Activated CD4-positive, alpha-beta memory T cell treated with anti-CD3 and anti-CD28 coated beads for 36 hours (primary cell): ENCODE measurements around the gene THAP3. TPM values are rescaled to one million over a fixed set of nuclear protein-coding genes. Genes with fewer than 3 reads are reported as not detected.

ENCODE experiments used
- CTCF ChIA-PET: fragments of 350-600 bp; sonication (Branson Sonifier 250); formaldehyde crosslinking; loops from one replicate; lab custom pipeline; 2021; ENCODE audit warnings: antibody characterized with exemption, inconsistent platforms; lab: Charles Lee
- POLR2A ChIA-PET: fragments of 350-600 bp; sonication (Branson Sonifier 250); formaldehyde crosslinking; loops from one replicate; lab custom pipeline; 2021; ENCODE audit warnings: antibody characterized with exemption; lab: Charles Lee
- DNase-seq: peaks from one replicate; pipeline ENCODE4 v3.0.0-alpha.2; 2020
- H3K27ac Mint-ChIP-seq: one replicate; pipeline ENCODE4 v1.8.0; 2021; ENCODE audit warnings: mixed read lengths
- H3K27me3 Mint-ChIP-seq: one replicate; pipeline ENCODE4 v1.8.0; 2021; ENCODE audit warnings: mixed read lengths
- H3K36me3 Mint-ChIP-seq: one replicate; pipeline ENCODE4 v1.8.0; 2021; ENCODE audit warnings: mixed read lengths
- H3K4me1 Mint-ChIP-seq: one replicate; pipeline ENCODE4 v1.8.0; 2021; ENCODE audit warnings: low read depth, mixed read lengths
- H3K4me3 Mint-ChIP-seq: one replicate; pipeline ENCODE4 v1.8.0; 2021; ENCODE audit warnings: mild to moderate bottlenecking, mixed read lengths
- H3K9me3 Mint-ChIP-seq: one replicate; pipeline ENCODE4 v1.8.0; 2021; ENCODE audit warnings: mixed read lengths
- intact Hi-C: fragments of 100-400 bp; cut with micrococcal nuclease; formaldehyde crosslinking; loops from one replicate; pipeline ENCODE4 v1.15.1; 2023
- total RNA-seq, 2 experiments: library from RNA; stranded (reverse); gene quantifications; one replicate each; pipeline ENCODE4 v1.2.3, GENCODE V29; 2021

Gene THAP3
- total RNA-seq, 2 experiments from 2014 or later, result 22.8 TPM

DNA sequence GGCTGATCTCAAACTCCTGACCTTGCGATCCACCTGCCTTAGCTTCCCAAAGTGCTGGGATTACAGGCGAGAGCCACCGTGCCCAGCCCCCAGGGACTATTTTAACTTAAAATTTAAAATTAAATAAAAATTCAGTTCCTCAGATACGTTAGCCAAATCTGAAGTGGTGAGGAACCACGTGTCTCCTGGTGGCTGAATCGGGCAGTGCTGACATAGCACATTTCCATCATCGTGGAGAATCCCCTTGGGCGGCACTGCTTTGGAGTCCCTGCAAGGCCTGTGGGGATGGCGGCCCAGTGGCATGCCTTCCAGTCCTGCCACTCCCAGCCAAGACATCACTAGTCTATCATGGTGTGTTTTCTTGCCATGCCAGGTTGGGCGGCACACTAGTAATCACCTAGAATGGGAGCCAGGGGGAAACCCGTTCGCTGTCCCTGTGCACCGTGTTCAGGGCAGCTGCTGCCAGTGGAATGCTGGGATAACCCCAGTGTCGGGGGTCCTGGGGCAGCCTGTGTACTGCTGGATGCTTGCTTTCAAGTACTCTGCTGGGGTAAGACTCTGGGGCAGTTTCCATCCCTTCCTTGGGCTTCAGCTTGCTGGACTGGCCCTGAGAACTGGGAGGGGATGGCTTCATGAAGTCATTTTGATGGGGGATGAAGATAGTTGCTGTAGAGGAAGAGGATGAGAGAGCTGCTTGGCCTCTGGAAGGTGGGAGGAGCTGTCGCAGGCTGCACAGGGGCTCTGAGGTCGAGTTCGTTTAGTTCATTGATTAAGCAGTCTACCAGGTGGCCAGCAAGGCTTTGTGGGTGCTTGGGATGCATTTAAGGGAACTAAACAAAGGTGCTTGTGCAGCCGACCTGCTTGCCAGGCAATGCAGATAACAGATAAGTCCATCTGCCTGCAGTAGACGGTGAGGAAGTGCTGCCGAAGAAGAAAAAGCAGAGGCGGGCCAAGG is 40.3 kb upstream of the THAP3 start:
- ChIA-PET CTCF (no interaction called here), POLR2A (no interaction called here)
- H3K36me3 Mint-ChIP-seq, result peaks cover 6% of the 10 kb centered on the region
- peaks cover 38% of the 10 kb centered on the region for H3K4me1 Mint-ChIP-seq
- H3K27me3 Mint-ChIP-seq, result no peaks in the 10 kb centered on the region
- H3K4me3 Mint-ChIP-seq, result no peak overlapping the region
- no peak for DNase-seq
- H3K27ac Mint-ChIP-seq, result no peak overlapping the region
- H3K9me3 Mint-ChIP-seq, result no peaks in the 10 kb centered on the region
- intact Hi-C loops, result no loop called here

DNA sequence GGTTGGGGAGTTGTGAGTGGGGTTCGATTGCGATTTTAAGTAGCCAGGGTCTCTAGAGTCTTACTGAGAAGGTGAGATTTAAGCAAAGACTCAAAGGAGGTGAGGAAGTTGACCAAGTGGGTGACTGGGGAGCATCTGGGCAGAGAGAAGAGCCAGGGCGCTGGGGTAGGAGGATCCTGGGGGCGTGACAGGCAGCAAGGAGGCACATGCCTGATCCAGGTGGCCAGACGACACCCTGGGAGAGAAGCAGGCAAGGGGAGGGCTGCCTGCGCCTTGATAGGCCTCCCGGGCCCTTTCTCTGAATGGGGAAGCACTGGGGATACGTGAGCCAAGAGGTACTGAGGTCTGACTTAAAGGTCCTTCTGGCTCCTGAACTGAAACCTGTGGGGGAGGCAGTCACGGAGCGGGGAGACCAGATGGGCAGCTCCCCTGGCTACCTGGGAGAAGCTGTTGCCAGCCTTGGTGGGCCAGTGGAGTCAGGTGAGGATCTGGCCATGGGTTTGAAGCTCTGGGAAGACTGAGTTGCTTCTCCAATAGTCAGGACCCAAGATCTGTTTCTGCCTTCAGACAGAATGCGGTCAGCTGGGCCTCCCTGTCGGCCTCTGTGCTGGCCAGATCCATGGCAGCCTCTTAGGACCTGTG is 39.5 kb upstream of the THAP3 start:
- no peak overlapping the region for H3K4me3 Mint-ChIP-seq
- no peaks in the 10 kb centered on the region for H3K27me3 Mint-ChIP-seq
- peaks cover 6% of the 10 kb centered on the region for H3K36me3 Mint-ChIP-seq
- peaks cover 35% of the 10 kb centered on the region for H3K4me1 Mint-ChIP-seq
- no peak overlapping the region for H3K27ac Mint-ChIP-seq
- DNase-seq, result no peak
- intact Hi-C loops, result no loop called here
- ChIA-PET CTCF (no interaction called here), POLR2A (no interaction called here)
- no peaks in the 10 kb centered on the region for H3K9me3 Mint-ChIP-seq

DNA sequence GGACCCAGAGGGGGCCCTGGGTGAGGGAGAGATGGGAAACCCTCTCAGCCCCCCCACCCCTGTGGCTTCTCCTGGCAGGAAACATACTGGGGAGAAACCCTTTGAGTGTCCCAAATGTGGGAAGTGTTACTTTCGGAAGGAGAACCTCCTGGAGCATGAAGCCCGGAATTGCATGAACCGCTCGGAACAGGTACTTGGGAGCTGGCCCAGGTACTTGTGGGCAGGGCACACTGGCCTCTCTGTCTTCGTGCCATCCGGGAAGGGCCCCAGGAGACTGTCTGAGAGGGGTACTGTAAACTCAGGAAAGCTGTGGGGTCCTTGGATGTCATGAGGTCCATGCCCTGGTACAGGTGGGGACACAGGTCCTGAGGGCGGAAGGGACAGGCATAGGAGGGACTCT is 38.8 kb upstream of the THAP3 start:
- H3K4me1 Mint-ChIP-seq, result peaks cover 30% of the 10 kb centered on the region
- H3K4me3 Mint-ChIP-seq, result no peak overlapping the region
- H3K9me3 Mint-ChIP-seq, result no peaks in the 10 kb centered on the region
- no peaks in the 10 kb centered on the region for H3K27me3 Mint-ChIP-seq
- H3K27ac Mint-ChIP-seq, result no peak overlapping the region
- H3K36me3 Mint-ChIP-seq, result peaks cover 9% of the 10 kb centered on the region
- DNase-seq, result no peak
- ChIA-PET CTCF (no interaction called here), POLR2A (no interaction called here)
- intact Hi-C loops, result no loop called here

- peaks cover 25% of the 10 kb centered on the region for H3K4me1 Mint-ChIP-seq
- no peak overlapping the region for H3K27ac Mint-ChIP-seq
- peaks cover 9% of the 10 kb centered on the region for H3K36me3 Mint-ChIP-seq
- no peak for DNase-seq
- ChIA-PET POLR2A (no interaction called here), CTCF (no interaction called here)
- intact Hi-C loops, result no loop called here
- no peak overlapping the region for H3K4me3 Mint-ChIP-seq
- H3K27me3 Mint-ChIP-seq, result no peaks in the 10 kb centered on the region
- H3K9me3 Mint-ChIP-seq, result no peaks in the 10 kb centered on the region
Measured at GRCh38 chr1:6586404-6586816, 38.3 kb upstream of the THAP3 start.

DNA sequence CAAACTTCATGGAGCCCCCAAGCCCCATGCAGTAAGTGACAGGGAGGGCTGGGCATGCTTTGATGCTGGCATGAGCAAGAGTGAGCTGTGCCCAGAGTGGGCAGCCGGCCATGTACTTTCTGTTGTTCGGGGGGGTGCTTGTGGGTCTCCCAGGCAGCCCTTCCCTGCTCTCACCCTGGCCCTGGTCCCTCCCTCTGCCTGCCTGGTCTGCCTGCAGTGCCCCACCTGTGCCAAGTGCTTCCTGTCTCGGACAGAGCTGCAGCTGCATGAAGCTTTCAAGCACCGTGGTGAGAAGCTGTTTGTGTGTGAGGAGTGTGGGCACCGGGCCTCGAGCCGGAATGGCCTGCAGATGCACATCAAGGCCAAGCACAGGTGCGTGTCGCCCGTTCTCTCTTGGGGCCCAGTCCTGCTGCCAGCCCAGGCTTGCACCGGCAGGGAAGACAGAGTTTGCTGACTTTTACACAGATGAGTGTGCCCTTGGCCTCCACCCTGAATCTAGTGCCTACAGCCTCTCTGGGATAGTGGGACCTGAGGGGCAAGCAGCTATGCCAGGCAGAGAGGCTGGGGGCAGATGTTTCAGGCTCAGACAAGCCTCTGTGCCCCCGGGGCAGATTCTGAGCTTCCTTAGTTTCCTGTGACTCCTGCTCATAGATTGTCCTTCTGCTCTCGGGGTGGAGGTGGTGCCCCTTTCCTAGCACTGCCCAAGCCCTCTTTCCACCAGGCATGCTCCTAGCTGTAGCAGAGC is 37.2 kb upstream of the THAP3 start:
- peaks cover 20% of the 10 kb centered on the region for H3K4me1 Mint-ChIP-seq

GRCh38 chr1:6588128-6588892 is 36.4 kb upstream of the THAP3 start:
- DNase-seq, result no peak
- Mint-ChIP-seq H3K27me3 (no peaks in the 10 kb centered on the region), H3K9me3 (no peaks in the 10 kb centered on the region), H3K36me3 (peaks cover 9% of the 10 kb centered on the region), H3K4me1 (peaks cover 18% of the 10 kb centered on the region), H3K4me3 (no peak overlapping the region), H3K27ac (no peak overlapping the region)
- intact Hi-C loops, result no loop called here
- POLR2A ChIA-PET, result no interaction called here
- CTCF ChIA-PET, result no interaction called here

More for the DNA sequence above, 37.2 kb upstream of the THAP3 start:
- intact Hi-C loops, result no loop called here
- ChIA-PET POLR2A (interaction anchor here (0.6 kb wide), 2 partner anchors 29 to 66 kb away, joined by 3 read pairs; no protein-coding TSS in a partner anchor), CTCF (no interaction called here)
- peak overlapping the region; percentile 33 for H3K27ac Mint-ChIP-seq
- H3K27me3 Mint-ChIP-seq, result no peaks in the 10 kb centered on the region
- H3K9me3 Mint-ChIP-seq, result no peaks in the 10 kb centered on the region
- peaks cover 9% of the 10 kb centered on the region for H3K36me3 Mint-ChIP-seq
- no peak overlapping the region for H3K4me3 Mint-ChIP-seq
- no peak for DNase-seq

GRCh38 chr1:6588893-6589520 is 35.7 kb upstream of the THAP3 start:
- intact Hi-C loops, result no loop called here
- H3K36me3 Mint-ChIP-seq, result peaks cover 11% of the 10 kb centered on the region
- no peak overlapping the region for H3K27ac Mint-ChIP-seq
- H3K4me1 Mint-ChIP-seq, result peaks cover 18% of the 10 kb centered on the region
- H3K27me3 Mint-ChIP-seq, result no peaks in the 10 kb centered on the region
- no peaks in the 10 kb centered on the region for H3K9me3 Mint-ChIP-seq
- POLR2A ChIA-PET, result interaction anchor here (0.6 kb wide), 1 partner anchor 31 kb away, joined by 3 read pairs; no protein-coding TSS in a partner anchor
- no peak for DNase-seq
- CTCF ChIA-PET, result interaction anchor here (0.8 kb wide), 1 partner anchor 11 kb away, joined by 3 read pairs; no protein-coding TSS in a partner anchor
- no peak overlapping the region for H3K4me3 Mint-ChIP-seq

GRCh38 chr1:6590046-6590445 is 34.6 kb upstream of the THAP3 start:
- Mint-ChIP-seq H3K4me1 (peaks cover 11% of the 10 kb centered on the region), H3K36me3 (peaks cover 15% of the 10 kb centered on the region), H3K4me3 (no peak overlapping the region), H3K27ac (no peak overlapping the region), H3K9me3 (no peaks in the 10 kb centered on the region), H3K27me3 (no peaks in the 10 kb centered on the region)
- ChIA-PET CTCF (no interaction called here), POLR2A (no interaction called here)
- DNase-seq, result no peak
- intact Hi-C loops, result no loop called here

DNA sequence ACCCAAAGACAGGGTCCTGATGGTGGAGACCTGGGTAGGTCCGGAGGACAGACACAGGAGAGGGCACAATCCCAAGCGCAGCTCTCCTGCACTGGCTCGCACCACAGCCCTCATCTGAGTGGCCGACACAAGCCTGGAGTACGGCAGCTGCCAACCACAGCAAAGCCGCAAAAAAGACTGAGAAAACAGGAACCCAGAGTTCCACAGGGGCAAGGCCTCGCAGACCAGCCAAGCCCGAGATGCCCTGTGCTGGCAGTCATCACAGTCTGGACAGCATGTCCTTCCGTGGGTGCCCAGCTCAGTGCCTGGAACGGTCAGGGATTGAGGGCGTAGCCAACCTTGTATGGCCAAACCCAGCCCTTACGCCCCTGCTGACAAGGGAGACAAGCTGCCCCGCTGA is 33.4 kb upstream of the THAP3 start:
- no peaks in the 10 kb centered on the region for H3K27me3 Mint-ChIP-seq
- DNase-seq, result no peak
- CTCF ChIA-PET, result no interaction called here
- POLR2A ChIA-PET, result no interaction called here
- H3K36me3 Mint-ChIP-seq, result peaks cover 24% of the 10 kb centered on the region
- H3K9me3 Mint-ChIP-seq, result no peaks in the 10 kb centered on the region
- H3K4me1 Mint-ChIP-seq, result peaks cover 16% of the 10 kb centered on the region
- H3K27ac Mint-ChIP-seq, result no peak overlapping the region
- no peak overlapping the region for H3K4me3 Mint-ChIP-seq
- intact Hi-C loops, result no loop called here

DNA sequence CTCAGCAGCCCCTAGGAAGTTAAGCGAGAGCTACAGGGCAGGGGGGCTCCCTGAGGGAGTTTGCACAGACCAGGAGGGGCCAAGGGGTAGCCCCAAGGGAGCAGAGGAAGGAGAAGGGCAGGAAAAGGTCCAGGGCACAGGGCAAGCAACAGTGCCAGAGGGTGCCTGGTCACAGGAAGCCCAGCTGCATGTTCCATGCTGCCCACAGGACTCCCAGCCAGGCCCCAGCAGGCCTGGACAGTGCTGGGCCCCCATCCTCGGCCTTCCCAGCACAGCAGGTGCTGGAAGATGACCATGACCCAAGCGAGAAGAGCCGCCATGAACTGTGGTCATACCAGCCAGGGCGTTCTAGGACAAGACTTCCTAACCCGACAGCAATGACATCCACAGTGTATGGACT is 33.0 kb upstream of the THAP3 start:
- ChIA-PET POLR2A (no interaction called here), CTCF (no interaction called here)
- H3K4me1 Mint-ChIP-seq, result peaks cover 19% of the 10 kb centered on the region
- DNase-seq, result no peak
- H3K27ac Mint-ChIP-seq, result no peak overlapping the region
- no peaks in the 10 kb centered on the region for H3K9me3 Mint-ChIP-seq
- no peak overlapping the region for H3K4me3 Mint-ChIP-seq
- H3K36me3 Mint-ChIP-seq, result peaks cover 27% of the 10 kb centered on the region
- intact Hi-C loops, result no loop called here
- H3K27me3 Mint-ChIP-seq, result no peaks in the 10 kb centered on the region

GRCh38 chr1:6592441-6592840 is 32.2 kb upstream of the THAP3 start:
- Mint-ChIP-seq H3K27ac (no peak overlapping the region), H3K36me3 (peaks cover 28% of the 10 kb centered on the region)

More at GRCh38 chr1:6592441-6592840, 32.2 kb upstream of the THAP3 start:
- H3K4me3 Mint-ChIP-seq, result no peak overlapping the region
- H3K4me1 Mint-ChIP-seq, result peaks cover 23% of the 10 kb centered on the region
- intact Hi-C loops, result no loop called here
- DNase-seq, result no peak
- POLR2A ChIA-PET, result no interaction called here
- no peaks in the 10 kb centered on the region for H3K9me3 Mint-ChIP-seq
- CTCF ChIA-PET, result no interaction called here
- H3K27me3 Mint-ChIP-seq, result no peaks in the 10 kb centered on the region
